GM12878 (cell line): ENCODE data around the gene RAB28.

Experiments
- EZH2 ChIP-seq: IDR thresholded peaks from 2 replicates; pipeline ENCODE4 v1.6.1; 2012; ENCODE audit warnings: low read depth, mild to moderate bottlenecking, control low read depth, inconsistent platforms, low read length, borderline replicate concordance; ENCODE audit not compliant: control insufficient read depth
- NR2C2 ChIP-seq: IDR thresholded peaks from 2 replicates; pipeline ENCODE4 v1.6.1; 2011; ENCODE audit warnings: borderline replicate concordance, low read depth; ENCODE audit not compliant: control insufficient read depth, insufficient read length
- PAX5 ChIP-seq: IDR thresholded peaks from 2 replicates; pipeline ENCODE4 v1.6.1; 2011; ENCODE audit warnings: low read depth, low read length, borderline replicate concordance
- TF ChIP-seq, protein P1 (sequence below): IDR thresholded peaks from 2 replicates; pipeline ENCODE4 v1.6.1; 2012; ENCODE audit warnings: low read depth, low read length, improper control_type of control experiment

DNA sequence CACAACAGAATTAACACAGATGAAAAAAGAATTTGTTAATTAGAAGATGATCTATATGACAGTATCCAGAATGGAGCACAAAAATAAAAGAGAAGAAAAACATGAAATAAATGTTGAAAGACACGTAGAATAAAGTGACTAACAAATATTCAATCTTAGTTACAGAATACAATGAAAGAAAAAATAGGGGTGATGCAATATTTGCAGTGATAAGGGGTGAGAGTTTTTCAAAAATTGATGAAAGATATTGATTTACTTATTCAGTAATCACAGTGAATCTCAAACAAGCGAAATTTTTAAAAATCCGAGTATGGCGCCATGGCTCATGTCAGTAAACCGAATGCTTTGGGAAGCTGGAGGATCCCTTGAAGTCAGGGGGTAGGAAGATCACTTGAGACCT lies 20.2 kb upstream of the RAB28 start:
- no peak for TF ChIP-seq NR2C2
- TF ChIP-seq, protein P1, sequence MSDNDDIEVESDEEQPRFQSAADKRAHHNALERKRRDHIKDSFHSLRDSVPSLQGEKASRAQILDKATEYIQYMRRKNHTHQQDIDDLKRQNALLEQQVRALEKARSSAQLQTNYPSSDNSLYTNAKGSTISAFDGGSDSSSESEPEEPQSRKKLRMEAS = no peak
- TF ChIP-seq EZH2 = no peak
- TF ChIP-seq PAX5 = no peak
